Midbrain (tissue), 1 donor: ENCODE results near the gene FGD2.
"Not testable (repeated sequence)": the region's sequence is repeated elsewhere in the genome, so short reads cannot be mapped to it uniquely, and the experiment has no call there.

Experiments used
- DNase-seq: peaks from one replicate; lab custom pipeline; 2025; lab: John Stamatoyannopoulos, UW

The FGD2 gene

DNA sequence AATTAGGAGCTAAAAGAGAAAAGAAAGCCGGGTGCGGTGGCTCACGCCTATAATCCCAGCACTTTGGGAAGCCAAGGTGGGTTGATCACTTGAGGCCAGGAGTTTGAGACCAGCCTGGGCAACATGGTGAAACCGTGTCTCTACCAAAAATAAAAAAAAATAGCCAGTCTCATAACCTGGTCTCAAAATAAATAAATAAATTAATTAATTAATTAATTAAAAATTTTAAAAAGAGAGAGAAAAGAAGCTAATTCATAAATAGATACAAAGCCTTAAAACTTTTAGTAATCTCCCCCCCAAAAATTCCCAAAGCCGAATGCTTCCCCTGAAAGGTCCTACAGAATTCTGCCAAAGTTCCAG, 53.5 kb downstream of the FGD2 start:
- not testable (repeated sequence) for DNase-seq

DNA sequence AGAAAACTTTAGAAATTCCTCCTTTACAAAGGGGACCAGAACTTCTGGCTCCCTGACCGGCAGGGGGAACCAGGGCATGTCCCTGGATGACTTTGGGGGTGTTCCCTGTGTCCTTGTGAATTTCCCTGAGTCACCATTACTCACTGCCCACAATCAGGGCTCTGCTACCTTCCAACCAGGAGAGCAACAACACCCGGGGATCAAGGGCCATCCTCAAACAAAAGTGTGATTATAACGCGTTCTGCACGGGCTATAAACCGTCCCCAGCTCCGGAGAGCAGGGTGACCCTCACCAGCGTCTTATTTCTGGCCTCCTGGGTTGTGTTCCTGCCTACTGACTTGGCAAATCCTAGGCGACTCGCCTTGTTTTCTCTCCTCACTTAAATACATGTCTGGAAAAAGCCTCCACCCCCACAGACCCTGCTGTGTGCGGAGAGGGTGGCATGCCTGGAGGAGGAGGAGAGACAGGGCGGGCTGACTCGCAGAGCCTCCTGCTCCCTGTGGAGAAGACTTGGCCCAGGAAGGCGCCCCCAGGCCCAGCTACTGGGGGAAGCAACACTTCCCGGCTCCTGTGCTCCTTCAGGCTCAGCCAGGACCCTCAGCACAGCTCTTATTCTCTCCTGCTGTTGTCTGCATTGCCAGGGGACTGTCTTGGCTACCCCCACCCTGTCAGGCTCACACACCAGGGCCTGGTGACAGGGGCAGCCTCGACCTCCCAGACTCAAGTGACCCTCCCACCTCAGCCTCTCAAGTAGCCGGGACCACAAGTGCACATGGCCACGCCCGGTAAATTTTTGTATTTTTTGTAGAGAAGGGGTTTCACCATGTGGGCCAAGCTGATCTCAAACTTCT, 54.1 kb downstream of the FGD2 start:
- DNase-seq: peak; percentile 46

DNA sequence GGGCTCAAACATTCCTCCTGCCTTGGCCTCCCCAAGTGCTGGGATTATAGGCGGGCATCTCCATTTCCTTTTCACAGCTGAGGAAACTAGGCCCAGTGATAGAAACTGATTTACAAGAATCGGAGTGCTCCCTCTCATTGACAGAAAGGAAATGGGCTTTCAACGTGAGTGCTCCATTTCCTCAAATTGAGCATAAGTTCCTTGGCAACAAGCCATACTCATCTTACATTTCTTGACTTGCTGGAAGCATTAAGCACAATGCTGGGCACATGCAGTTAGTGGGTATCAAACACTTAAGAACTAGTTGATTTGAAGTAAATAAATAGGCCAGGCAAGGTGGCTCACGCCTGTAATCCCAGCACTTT, 54.7 kb downstream of the FGD2 start:
- no peak for DNase-seq

DNA sequence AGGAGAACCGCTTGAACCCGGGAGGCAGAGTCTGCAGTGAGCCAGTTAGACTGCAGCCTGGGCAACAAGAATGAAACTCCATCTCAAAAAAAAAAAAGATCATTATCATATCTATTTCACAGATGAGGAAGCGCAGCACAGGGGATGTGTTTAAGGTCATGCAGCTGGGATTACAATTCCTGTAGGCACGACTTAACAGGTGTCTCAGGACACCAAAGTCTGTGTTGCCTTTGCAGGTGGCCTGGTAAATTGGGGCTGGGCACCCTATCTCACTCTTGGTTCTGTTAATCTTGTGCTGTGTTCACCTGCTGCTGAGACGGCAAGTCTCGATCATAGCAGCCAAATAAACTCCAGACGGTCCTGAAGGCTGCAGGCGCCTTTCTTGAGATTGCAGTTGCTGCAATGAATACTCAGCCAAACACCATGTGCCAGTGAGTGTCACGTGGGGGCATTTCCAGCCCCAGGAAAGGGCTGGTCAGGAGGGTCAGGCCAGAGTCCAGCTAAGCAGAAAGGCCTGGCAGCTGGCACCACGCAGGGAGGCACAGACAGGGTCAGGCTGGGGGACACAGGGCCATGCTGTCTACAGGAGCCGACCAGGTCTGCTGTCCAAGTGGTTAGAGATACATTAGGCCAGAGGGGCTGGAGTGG, 55.8 kb downstream of the FGD2 start:
- DNase-seq: peak; percentile 72

DNA sequence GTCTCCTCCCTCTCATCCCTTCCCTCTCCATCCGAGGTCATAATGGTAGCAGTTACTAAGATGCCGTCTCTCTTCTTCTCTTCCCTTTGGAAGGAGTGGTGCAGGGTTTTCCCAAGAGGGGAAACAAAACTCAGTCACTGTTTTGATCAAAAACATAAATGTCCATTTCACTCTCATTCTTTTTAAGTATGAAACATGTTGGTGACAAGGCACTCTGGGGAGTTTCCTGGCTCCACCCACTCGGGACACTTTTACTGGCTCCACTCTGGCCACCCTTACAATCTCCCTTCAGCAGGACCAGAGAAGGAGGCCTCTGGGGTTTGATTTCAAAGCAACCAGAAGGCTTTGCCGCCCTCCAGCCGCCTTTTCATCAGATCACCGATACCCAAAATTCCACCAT, 57.0 kb downstream of the FGD2 start:
- DNase-seq: no peak

DNA sequence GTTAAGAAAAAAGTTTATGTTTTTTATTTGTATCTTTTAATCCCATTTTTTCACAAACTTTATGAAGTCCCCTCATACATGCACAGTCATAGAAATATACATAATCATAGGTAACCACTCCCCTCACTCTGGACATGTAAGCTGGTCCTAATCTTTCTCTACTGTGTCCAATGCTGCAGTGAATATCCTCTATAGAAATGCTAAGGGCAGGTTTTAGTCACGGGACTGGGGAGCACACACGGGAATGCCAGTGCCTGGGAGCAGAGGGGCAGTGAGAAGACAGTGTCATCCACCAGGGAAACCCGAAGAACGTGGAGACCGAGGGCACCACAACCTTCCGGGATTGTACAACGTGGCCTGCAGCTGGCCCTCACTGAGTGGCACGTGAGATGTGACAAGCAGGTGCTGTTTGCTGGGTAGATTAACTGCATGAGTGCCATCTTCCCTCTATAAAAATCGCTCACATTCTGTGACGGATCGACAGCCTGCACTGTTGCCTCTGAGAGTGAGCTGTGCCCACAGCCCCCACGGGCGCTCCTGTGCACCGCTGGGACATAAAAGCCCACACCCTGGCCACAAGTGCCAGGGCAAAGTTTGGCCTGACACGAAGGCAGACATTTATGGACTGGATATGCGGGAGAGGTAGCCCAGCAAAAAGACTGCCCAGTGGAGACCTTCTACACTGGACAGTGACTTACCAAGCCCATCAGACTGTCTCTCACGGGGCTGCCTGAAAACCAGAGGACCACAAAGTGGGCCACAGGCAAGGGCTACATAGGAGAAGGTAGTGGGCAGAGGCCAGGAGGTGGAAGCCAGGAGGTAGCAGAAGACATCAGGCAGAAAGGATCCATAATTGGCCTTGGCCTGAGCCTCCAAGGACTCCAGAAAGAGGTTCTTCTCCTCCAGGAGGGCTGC, 63.2 kb downstream of the FGD2 start:
- no peak for DNase-seq

DNA sequence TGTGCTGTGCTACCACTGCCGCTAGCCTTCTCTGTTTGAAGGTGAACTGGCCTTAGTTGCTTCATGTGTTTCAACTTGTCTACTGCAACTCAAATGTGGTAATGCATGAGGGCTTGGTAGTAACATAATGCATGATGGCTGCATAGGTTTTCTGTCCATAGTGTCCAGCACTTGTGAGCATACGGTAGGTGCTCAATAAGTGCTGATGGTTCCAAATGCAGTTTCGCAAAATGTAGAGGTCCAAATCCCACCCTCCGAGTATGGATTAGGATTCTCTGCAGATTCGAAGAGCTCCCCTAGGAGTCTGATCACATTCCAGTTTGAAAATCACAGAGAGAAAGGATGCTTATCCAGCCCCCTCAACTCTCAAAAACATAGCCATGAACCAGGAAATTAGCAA, 64.2 kb downstream of the FGD2 start:
- DNase-seq: no peak

DNA sequence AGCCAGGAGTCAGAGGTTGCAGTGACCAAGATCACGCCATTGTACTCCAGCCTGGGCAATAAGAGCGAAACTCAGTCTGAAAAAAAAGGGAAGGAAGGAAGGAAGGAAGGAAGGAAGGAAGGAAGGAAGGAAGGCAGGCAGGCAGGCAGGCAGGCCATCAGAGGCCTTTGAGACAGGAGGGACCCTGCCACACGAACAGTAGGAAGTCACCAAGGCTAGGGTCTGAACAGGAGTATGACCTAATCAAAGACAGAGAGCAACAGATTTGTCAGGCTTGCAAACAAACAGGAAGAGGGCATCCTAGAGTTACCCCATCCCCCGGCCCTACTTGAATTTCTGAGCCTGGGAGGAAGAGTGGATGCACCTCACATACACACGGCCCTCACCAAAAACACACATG, 67.1 kb downstream of the FGD2 start:
- no peak for DNase-seq

DNA sequence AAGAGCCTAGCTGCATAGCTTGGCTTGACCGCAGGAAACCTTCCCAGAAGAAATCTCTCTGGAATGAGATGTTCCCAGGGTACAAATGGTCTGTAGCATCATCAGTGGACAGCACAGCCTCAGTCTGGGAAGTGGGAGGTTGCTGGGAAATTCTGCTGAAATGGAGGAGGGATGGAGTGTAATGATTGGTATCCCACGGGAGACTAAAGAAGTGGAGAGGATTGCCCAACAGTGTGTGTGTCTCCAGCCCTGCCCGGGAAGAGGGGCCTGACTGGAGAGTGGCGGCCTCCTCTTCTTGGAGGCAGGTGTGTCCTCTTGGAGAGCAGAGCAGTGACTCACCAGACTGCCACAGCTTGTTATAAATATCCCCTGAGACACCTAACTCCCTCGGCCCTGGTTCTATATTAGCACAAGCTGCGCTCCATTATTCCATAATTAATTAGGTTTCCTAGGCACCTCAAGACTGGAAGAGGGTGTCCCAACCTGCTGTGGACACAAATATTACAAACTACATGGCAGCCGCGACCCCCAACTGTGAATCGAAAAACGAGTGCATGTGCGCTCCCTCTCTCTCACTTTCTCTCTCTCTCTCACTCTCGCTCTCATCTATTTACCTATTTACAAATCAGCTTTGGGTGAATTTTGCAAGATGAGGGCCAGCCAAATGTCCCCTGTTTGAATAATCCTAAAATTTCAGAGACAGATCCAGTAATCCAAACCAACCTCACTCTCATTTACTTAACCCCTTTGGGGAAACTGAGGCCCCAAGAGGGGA, 68.8 kb downstream of the FGD2 start:
- DNase-seq: no peak

DNA sequence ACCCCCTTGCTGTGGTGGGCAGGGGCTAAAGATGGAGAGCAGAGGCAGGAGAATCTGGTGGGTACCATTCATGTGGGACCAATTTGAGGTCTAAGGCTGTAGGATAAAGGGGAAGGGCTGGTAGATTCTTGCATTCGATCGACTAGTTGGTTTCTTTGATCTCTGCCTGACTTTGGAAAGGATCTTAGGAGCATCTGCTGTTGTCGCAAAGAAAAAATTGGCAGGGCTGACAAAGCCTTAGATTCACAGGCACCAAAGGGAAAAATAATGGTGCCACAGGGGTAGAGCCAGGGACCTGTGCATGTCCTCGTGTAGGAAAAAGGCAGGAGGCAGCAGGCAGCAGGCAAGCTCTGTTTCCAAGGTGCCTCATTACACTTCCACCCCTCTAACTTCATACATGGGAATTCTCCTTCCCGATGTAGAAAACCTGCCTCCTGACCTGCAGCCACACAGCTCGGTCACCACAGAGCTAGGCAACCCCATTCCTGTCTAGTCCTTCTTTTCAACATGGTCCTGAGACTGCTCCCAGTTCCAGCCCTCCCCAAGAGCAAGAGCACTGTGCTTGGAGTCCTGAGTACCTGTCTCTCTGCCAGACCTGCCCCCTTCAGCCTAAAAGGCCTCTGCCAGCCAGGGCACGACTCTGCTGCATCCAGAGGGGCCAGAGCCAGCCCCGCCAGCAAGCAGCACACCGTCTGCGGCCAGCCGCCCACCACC, 71.9 kb downstream of the FGD2 start:
- DNase-seq: no peak

DNA sequence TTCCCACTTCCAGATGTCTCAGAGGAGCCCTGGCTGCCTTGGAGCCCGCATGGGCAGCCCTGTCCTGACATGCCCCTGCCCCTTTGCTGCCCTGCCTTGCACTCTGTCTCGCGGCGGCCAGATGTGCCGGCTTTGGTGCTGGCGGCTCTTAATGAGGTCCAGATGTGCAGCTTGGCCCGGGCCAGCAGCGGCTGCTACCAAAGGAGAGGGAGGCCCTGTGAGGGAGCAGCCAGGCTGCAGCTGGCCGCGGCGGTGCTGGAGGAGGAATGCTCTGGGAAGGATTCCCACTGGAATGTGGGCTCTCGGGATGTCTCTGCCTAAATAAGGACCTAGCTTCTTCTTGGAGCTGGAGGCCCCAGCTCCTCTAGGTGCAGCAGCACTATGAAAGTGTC, 72.4 kb downstream of the FGD2 start:
- no peak for DNase-seq
